ENCODE data around the gene SYT9. TPM values are rescaled to one million over a fixed set of nuclear protein-coding genes. Genes with fewer than 3 reads are reported as not detected.

The SYT9 gene
- total and polyA plus RNA-seq, 9 of the 15 experiments (the other 6 are each of a cell fraction or from before 2014, with no cell fraction given): 0.01 TPM; not detected in 8

DNA sequence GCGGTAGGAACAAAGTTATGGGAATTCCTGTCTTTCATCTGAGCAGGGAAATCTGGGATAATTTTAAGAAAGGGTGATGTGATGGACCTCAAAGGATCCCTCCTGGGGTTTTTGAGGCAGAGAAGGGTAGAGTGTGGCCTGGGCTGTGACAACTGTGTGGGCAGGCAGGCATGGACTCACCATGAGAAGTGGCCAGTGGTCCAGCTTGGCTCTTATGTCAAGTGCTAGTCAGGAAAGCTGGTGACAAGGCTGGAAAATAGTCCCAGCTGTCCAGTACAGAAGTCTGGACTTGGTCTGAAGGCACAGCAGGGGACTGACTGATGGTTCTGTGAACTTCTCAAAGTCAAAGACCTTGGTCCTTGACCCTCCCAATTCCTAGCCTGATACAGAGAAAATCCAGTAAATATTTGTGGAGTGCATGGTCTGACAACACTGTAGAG, 263.8 kb downstream of the SYT9 start (continued):
- TF ChIP-seq, protein P1, sequence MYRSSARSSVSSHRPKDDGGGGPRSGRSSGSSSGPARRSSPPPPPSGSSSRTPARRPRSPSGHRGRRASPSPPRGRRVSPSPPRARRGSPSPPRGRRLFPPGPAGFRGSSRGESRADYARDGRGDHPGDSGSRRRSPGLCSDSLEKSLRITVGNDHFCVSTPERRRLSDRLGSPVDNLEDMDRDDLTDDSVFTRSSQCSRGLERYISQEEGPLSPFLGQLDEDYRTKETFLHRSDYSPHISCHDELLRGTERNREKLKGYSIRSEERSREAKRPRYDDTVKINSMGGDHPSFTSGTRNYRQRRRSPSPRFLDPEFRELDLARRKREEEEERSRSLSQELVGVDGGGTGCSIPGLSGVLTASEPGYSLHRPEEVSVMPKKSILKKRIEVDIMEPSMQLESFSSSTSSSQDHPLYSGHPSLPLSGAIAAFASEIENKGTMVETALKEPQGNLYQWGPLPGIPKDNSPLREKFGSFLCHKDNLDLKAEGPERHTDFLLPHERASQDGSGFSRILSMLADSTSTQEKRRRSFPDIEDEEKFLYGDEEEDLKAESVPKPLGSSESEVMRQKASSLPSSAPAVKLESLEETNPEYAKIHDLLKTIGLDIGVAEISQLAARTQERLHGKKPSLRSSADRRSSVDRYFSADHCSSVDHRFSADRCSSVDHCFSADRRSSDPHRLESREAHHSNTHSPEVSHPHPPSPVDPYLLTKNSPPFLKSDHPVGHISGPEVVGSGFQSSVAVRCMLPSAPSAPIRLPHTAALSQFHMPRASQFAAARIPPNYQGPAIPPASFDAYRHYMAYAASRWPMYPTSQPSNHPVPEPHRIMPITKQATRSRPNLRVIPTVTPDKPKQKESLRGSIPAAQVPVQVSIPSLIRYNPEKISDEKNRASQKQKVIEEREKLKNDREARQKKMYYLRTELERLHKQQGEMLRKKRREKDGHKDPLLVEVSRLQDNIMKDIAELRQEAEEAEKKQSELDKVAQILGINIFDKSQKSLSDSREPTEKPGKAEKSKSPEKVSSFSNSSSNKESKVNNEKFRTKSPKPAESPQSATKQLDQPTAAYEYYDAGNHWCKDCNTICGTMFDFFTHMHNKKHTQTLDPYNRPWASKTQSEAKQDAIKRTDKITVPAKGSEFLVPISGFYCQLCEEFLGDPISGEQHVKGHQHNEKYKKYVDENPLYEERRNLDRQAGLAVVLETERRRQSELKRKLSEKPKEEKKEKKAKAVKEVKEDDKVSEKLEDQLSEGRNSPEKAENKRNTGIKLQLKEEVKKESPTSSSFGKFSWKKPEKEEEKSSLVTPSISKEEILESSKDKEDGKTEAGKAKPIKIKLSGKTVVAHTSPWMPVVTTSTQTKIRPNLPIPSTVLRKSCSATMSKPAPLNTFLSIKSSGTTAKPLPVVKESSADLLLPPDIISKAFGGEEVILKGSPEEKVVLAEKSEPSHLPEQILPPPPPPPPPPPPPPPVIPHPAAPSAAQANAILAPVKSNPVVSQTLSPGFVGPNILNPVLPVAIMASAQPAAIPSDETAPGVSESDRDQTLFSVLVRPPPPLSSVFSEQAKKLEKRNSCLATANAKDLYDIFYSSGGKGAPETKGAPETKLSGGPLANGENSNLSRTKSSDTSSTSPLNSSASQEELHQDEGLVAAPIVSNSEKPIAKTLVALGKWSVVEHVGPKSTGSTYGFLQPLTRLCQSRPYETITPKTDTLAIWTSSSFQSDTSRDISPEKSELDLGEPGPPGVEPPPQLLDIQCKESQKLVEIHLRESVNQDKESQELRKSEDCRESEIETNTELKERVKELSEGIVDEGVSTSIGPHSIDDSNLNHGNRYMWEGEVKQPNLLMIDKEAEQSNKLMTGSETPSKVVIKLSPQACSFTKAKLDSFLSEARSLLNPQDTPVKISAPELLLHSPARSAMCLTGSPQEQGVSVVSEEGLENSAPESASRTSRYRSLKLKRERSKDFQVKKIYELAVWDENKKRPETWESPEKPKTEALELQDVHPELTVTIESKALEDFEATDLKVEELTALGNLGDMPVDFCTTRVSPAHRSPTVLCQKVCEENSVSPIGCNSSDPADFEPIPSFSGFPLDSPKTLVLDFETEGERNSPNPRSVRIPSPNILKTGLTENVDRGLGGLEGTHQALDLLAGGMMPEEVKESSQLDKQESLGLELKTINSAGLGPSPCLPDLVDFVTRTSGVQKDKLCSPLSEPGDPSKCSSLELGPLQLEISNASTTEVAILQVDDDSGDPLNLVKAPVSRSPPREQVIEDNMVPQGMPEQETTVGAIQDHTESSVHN (IDR thresholded peaks at IDR 0.05; ENCODE audit: borderline replicate concordance in 1 of 2, low read depth in 1 of 2): no peak
- TF ChIP-seq BCL6 (CRISPR knock-in tag; IDR thresholded peaks at IDR 0.05) (no peak), STAG1 (CRISPR knock-in tag; IDR thresholded peaks at IDR 0.05; ENCODE audit: borderline replicate concordance) (no peak), U2AF1 (optimal IDR thresholded peaks at IDR 0.05; ENCODE audit: low read depth, low read length) (no peak), RBM25 (IDR thresholded peaks at IDR 0.05; ENCODE audit: low read depth, low read length, severe bottlenecking) (no peak), ELF4 (CRISPR knock-in tag; IDR thresholded peaks at IDR 0.05) (no peak), EZH2 (IDR thresholded peaks at IDR 0.05; ENCODE audit: borderline replicate concordance, low read depth, low read length) (no peak), KAT7 (CRISPR knock-in tag; IDR thresholded peaks at IDR 0.05; ENCODE audit: borderline replicate concordance) (no peak)
- TF ChIP-seq, protein P2, sequence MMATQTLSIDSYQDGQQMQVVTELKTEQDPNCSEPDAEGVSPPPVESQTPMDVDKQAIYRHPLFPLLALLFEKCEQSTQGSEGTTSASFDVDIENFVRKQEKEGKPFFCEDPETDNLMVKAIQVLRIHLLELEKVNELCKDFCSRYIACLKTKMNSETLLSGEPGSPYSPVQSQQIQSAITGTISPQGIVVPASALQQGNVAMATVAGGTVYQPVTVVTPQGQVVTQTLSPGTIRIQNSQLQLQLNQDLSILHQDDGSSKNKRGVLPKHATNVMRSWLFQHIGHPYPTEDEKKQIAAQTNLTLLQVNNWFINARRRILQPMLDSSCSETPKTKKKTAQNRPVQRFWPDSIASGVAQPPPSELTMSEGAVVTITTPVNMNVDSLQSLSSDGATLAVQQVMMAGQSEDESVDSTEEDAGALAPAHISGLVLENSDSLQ (IDR thresholded peaks at IDR 0.05): no peak
- TF ChIP-seq, protein P3, sequence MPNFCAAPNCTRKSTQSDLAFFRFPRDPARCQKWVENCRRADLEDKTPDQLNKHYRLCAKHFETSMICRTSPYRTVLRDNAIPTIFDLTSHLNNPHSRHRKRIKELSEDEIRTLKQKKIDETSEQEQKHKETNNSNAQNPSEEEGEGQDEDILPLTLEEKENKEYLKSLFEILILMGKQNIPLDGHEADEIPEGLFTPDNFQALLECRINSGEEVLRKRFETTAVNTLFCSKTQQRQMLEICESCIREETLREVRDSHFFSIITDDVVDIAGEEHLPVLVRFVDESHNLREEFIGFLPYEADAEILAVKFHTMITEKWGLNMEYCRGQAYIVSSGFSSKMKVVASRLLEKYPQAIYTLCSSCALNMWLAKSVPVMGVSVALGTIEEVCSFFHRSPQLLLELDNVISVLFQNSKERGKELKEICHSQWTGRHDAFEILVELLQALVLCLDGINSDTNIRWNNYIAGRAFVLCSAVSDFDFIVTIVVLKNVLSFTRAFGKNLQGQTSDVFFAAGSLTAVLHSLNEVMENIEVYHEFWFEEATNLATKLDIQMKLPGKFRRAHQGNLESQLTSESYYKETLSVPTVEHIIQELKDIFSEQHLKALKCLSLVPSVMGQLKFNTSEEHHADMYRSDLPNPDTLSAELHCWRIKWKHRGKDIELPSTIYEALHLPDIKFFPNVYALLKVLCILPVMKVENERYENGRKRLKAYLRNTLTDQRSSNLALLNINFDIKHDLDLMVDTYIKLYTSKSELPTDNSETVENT (CRISPR knock-in tag; IDR thresholded peaks at IDR 0.05): no peak
